Measurements from ENCODE around the gene MAPK9.

The MAPK9 gene

GRCh38 chr5:180222056-180222455 lies 69.8 kb downstream of the MAPK9 start:
- Histone ChIP-seq H4K20me1 (ENCODE audit: control insufficient read depth, insufficient read depth, low read depth, low read length) (no peaks in the 10 kb centered on the region), H3K9me3 (ENCODE audit: control insufficient read depth, insufficient read depth, low read length) (no peaks in the 10 kb centered on the region), H3K4me1 (ENCODE audit: control insufficient read depth, low read length) (no peaks in the 10 kb centered on the region), H3K27ac (ENCODE audit: low read depth, low read length) (no peak overlapping the region), H3F3A (ENCODE audit: control insufficient read depth, insufficient read depth) (no peaks in the 10 kb centered on the region), H3K9me2 (replicated peaks; ENCODE audit: control insufficient read depth, low read length) (no peaks in the 10 kb centered on the region), H3K4me2 (ENCODE audit: low read length) (no peak overlapping the region), H3K27me3 (ENCODE audit: control insufficient read depth, low read length) (no peaks in the 10 kb centered on the region), H3K4me3 (ENCODE audit: low read length) (no peak overlapping the region), H3K79me2 (ENCODE audit: control insufficient read depth, low read length) (no peaks in the 10 kb centered on the region), H3K36me3 (ENCODE audit: control insufficient read depth, low read length) (no peaks in the 10 kb centered on the region)
- no peak for TF ChIP-seq CTCF (IDR thresholded peaks at IDR 0.05; ENCODE audit: low read depth, low read length, poor library complexity, severe bottlenecking)
- no peak for TF ChIP-seq EZH2phosphoT487 (IDR thresholded peaks at IDR 0.05; ENCODE audit: borderline replicate concordance, low read length)

DNA sequence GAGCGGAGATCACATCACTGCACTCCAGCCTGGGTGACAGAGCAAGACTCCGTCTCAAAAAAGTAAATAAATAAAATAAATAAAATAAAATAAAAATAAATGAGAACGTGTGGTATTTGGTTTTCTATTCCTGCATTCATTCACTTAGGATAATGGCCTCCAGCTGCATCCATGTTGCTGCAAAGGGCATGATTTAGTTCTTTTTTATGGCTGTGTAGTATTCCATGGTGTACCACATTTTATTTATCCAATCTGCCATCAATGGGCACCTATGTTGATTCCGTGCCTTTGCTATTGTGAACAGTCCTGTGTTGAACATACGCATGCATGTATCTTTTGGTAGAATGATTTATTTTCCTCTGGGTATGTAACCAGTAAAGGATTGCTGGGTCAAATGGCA lies 74.1 kb downstream of the MAPK9 start:
- Histone ChIP-seq H3K4me3 (ENCODE audit: low read length) (no peak overlapping the region), H3K79me2 (ENCODE audit: control insufficient read depth, low read length) (no peaks in the 10 kb centered on the region), H3K36me3 (ENCODE audit: control insufficient read depth, low read length) (no peaks in the 10 kb centered on the region), H3F3A (ENCODE audit: control insufficient read depth, insufficient read depth) (no peaks in the 10 kb centered on the region), H3K4me1 (ENCODE audit: control insufficient read depth, low read length) (no peaks in the 10 kb centered on the region), H4K20me1 (ENCODE audit: control insufficient read depth, insufficient read depth, low read depth, low read length) (no peaks in the 10 kb centered on the region), H3K9me3 (ENCODE audit: control insufficient read depth, insufficient read depth, low read length) (no peaks in the 10 kb centered on the region), H3K4me2 (ENCODE audit: low read length) (no peak overlapping the region), H3K27ac (ENCODE audit: low read depth, low read length) (no peak overlapping the region), H3K9me2 (replicated peaks; ENCODE audit: control insufficient read depth, low read length) (no peaks in the 10 kb centered on the region), H3K27me3 (ENCODE audit: control insufficient read depth, low read length) (no peaks in the 10 kb centered on the region)
- no peak for TF ChIP-seq EZH2phosphoT487 (IDR thresholded peaks at IDR 0.05; ENCODE audit: borderline replicate concordance, low read length)
- no peak for TF ChIP-seq CTCF (IDR thresholded peaks at IDR 0.05; ENCODE audit: low read depth, low read length, poor library complexity, severe bottlenecking)

DNA sequence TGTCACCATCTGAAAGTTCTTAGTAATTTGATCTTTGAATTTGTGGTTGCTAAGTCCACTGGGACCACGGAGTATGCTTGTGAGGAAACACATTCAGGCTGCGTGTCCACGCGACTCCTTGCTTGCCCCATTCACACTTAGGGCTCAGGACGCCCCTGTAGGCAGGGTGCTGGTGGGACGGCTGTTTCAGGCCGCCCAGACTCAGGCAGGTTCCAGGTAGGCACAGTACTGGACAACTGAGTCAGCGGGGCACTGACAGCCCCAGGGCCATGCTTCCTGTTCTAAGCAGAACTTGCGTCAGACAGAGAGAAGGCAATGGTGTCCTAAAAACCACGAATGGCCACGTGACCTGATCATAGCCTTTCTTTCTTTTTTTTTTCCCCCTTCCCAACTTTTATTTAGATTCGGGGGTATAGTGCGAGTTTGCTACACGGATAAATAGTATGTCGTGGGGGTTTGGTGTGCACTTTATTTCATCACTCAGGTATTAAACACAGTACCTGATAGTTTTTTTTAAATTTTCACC lies 75.2 kb downstream of the MAPK9 start:
- Histone ChIP-seq H3K27me3 (ENCODE audit: control insufficient read depth, low read length) (no peaks in the 10 kb centered on the region), H3F3A (ENCODE audit: control insufficient read depth, insufficient read depth) (no peaks in the 10 kb centered on the region), H3K36me3 (ENCODE audit: control insufficient read depth, low read length) (no peaks in the 10 kb centered on the region), H3K9me2 (replicated peaks; ENCODE audit: control insufficient read depth, low read length) (no peaks in the 10 kb centered on the region), H3K4me3 (ENCODE audit: low read length) (no peak overlapping the region), H3K27ac (ENCODE audit: low read depth, low read length) (no peak overlapping the region), H3K79me2 (ENCODE audit: control insufficient read depth, low read length) (no peaks in the 10 kb centered on the region), H3K4me2 (ENCODE audit: low read length) (no peak overlapping the region), H4K20me1 (ENCODE audit: control insufficient read depth, insufficient read depth, low read depth, low read length) (no peaks in the 10 kb centered on the region), H3K4me1 (ENCODE audit: control insufficient read depth, low read length) (no peaks in the 10 kb centered on the region), H3K9me3 (ENCODE audit: control insufficient read depth, insufficient read depth, low read length) (no peaks in the 10 kb centered on the region)
- TF ChIP-seq EZH2phosphoT487 (IDR thresholded peaks at IDR 0.05; ENCODE audit: borderline replicate concordance, low read length) (no peak), CTCF (IDR thresholded peaks at IDR 0.05; ENCODE audit: low read depth, low read length, poor library complexity, severe bottlenecking) (no peak)

All from DOHH2 (cell line).